ENCODE measurements around the gene SPG7. TPM values are rescaled to one million over a fixed set of nuclear protein-coding genes. Genes with fewer than 3 reads are reported as not detected.

SPG7 gene
- total RNA-seq, 1 experiment from 2014 or later, result 119 TPM

- Histone ChIP-seq H3K14ac (ENCODE audit: insufficient read depth, low read length) (no peak overlapping the region), H3K18ac (ENCODE audit: insufficient read length, low read depth, low read length) (no peak overlapping the region), H2BK120ac (ENCODE audit: low read depth, low read length, poor library complexity, severe bottlenecking) (no peak overlapping the region), H2AFZ (ENCODE audit: low read length) (no peak overlapping the region), H3K79me1 (ENCODE audit: insufficient read depth, low read depth, low read length, poor library complexity, severe bottlenecking) (no peaks in the 10 kb centered on the region), H3K27me3 (ENCODE audit: insufficient read depth, low read length) (peaks cover 3% of the 10 kb centered on the region; the same call in 1 of the 2 replicates), H2BK20ac (ENCODE audit: low read depth, low read length, poor library complexity, severe bottlenecking) (no peak overlapping the region), H4K5ac (ENCODE audit: insufficient read length, low read depth, low read length) (no peak overlapping the region), H4K20me1 (ENCODE audit: control insufficient read depth, insufficient read depth, insufficient read length) (no peaks in the 10 kb centered on the region), H3K23ac (ENCODE audit: insufficient read length, low read depth, low read length) (no peak overlapping the region), H2BK12ac (ENCODE audit: insufficient read length, low read depth, low read length) (no peak overlapping the region), H4K91ac (ENCODE audit: insufficient read length, low read depth, low read length) (no peak overlapping the region), H2BK15ac (ENCODE audit: low read depth, low read length) (no peak overlapping the region), H3K9me3 (ENCODE audit: control insufficient read depth, low read depth, low read length) (no peaks in the 10 kb centered on the region), H3K27ac (ENCODE audit: insufficient read length, low read depth, low read length) (no peak overlapping the region), H3K4me1 (ENCODE audit: insufficient read depth, low read length) (no peaks in the 10 kb centered on the region), H2AK5ac (ENCODE audit: insufficient read length, low read length) (no peak overlapping the region), H2BK5ac (ENCODE audit: insufficient read length, low read length) (no peak overlapping the region), H3K4ac (ENCODE audit: low read depth, low read length) (no peak overlapping the region), H3K4me2 (ENCODE audit: insufficient read depth, insufficient read length, low read length) (no peak overlapping the region), H3K79me2 (ENCODE audit: insufficient read depth, low read length) (no peaks in the 10 kb centered on the region), H3K56ac (ENCODE audit: insufficient read length, low read depth, low read length) (no peak overlapping the region), H3T11ph (ENCODE audit: low read length) (no peak overlapping the region), H4K8ac (replicated peaks; ENCODE audit: insufficient read length, low read depth, low read length) (no peak overlapping the region), H3K23me2 (ENCODE audit: insufficient read length, low read depth, low read length, poor library complexity, severe bottlenecking) (peaks cover 11% of the 10 kb centered on the region), H3K9ac (ENCODE audit: extremely low read depth, insufficient read length, low read length) (no peak overlapping the region)
- no peak overlapping the region for H3K27ac Mint-ChIP-seq
- H3K4me3 Mint-ChIP-seq, result no peak overlapping the region
- peaks cover 43% of the 10 kb centered on the region for H3K27me3 Mint-ChIP-seq (ENCODE audit: low read depth)
- H3K9me3 Mint-ChIP-seq, result no peaks in the 10 kb centered on the region
- no peak for DNase-seq
- no peak for TF ChIP-seq CTCF (conservative IDR thresholded peaks at IDR 0.05)
- no CpG with 5 or more reads among the region's 14 CpGs for WGBS (ENCODE audit: extremely low coverage, insufficient read length, low lambda C conversion rate)
- H3K4me1 Mint-ChIP-seq, result peaks cover 2 to 6% of the 10 kb centered on the region in 2 experiments; a peak in 3 of 4 replicates
- peaks cover 0 to 6% (median 0%) of the 10 kb centered on the region in 3 experiments; a peak in 2 of 7 replicates for H3K36me3 Mint-ChIP-seq (ENCODE audit: insufficient read depth in 1 of 3, low read depth in 3 of 3)
Measured at GRCh38 chr16:89572073-89572484, 63.9 kb downstream of the SPG7 start.
